ENCODE measurements around the gene COX5A. TPM values are rescaled to one million over a fixed set of nuclear protein-coding genes. Genes with fewer than 3 reads are reported as not detected.

COX5A gene
- total RNA-seq, 1 experiment from 2014 or later = 295 TPM

GRCh38 chr15:74885461-74885860 is 52.4 kb downstream of the COX5A start:
- POLR2A ChIA-PET = interaction anchor here (1.3 kb wide), 1 partner anchor 29 kb away, joined by 5 read pairs; no protein-coding TSS in a partner anchor
- H3K36me3 Mint-ChIP-seq (ENCODE audit: insufficient read depth, unreplicated experiment) = peaks cover 7% of the 10 kb centered on the region
- no peak for TF ChIP-seq CTCF (IDR thresholded peaks at IDR 0.05; ENCODE audit: unreplicated experiment)
- no peaks in the 10 kb centered on the region for H3K9me3 Mint-ChIP-seq (ENCODE audit: unreplicated experiment)
- H3K4me1 Mint-ChIP-seq (ENCODE audit: insufficient read depth, unreplicated experiment) = peaks cover 17% of the 10 kb centered on the region
- CTCF ChIA-PET = interaction anchor here (3.0 to 3.1 kb wide), 2 partner anchors 16 to 113 kb away, joined by 8 to 13 read pairs; no protein-coding TSS in a partner anchor
- H3K27ac Mint-ChIP-seq (ENCODE audit: low read depth, unreplicated experiment) = no peak overlapping the region
- no peak for DNase-seq (ENCODE audit: unreplicated experiment)
- no peak overlapping the region for H3K4me3 Mint-ChIP-seq (ENCODE audit: unreplicated experiment)
- no peaks in the 10 kb centered on the region for H3K27me3 Mint-ChIP-seq (ENCODE audit: insufficient read depth, unreplicated experiment)
- intact Hi-C loops (cut with micrococcal nuclease) = no loop called here
- no TSS peak for BruUV-seq (replicated peaks)

- Mint-ChIP-seq H3K4me3 (ENCODE audit: unreplicated experiment) (no peak overlapping the region), H3K27me3 (ENCODE audit: insufficient read depth, unreplicated experiment) (no peaks in the 10 kb centered on the region), H3K36me3 (ENCODE audit: insufficient read depth, unreplicated experiment) (no peaks in the 10 kb centered on the region), H3K4me1 (ENCODE audit: insufficient read depth, unreplicated experiment) (peaks cover 13% of the 10 kb centered on the region), H3K27ac (ENCODE audit: low read depth, unreplicated experiment) (no peak overlapping the region), H3K9me3 (ENCODE audit: unreplicated experiment) (no peaks in the 10 kb centered on the region)
- no peak for DNase-seq (ENCODE audit: unreplicated experiment)
- POLR2A ChIA-PET = interaction anchor here (0.7 to 1.9 kb wide), 5 partner anchors 9 to 28 kb away, joined by 3 to 6 read pairs (median 5); partner anchors contain the start of gene FAM219B
- no peak for TF ChIP-seq CTCF (IDR thresholded peaks at IDR 0.05; ENCODE audit: unreplicated experiment)
- no TSS peak for BruUV-seq (replicated peaks)
- intact Hi-C loops (cut with micrococcal nuclease) = no loop called here
- CTCF ChIA-PET = interaction anchor here (0.6 to 3.1 kb wide), 7 partner anchors 17 to 562 kb away, joined by 3 to 13 read pairs (median 4); no protein-coding TSS in a partner anchor
These were observed 53.2 kb downstream of the COX5A start for GRCh38 chr15:74884428-74885223.

GRCh38 chr15:74882528-74882927 is 55.3 kb downstream of the COX5A start:
- ChIA-PET POLR2A (no interaction called here), CTCF (interaction anchor here (0.7 to 3.1 kb wide), 4 partner anchors 9 to 111 kb away, joined by 3 to 13 read pairs (median 6); no protein-coding TSS in a partner anchor)
- no TSS peak for BruUV-seq (replicated peaks)
- H3K27ac Mint-ChIP-seq (ENCODE audit: low read depth, unreplicated experiment) = no peak overlapping the region
- no peak for TF ChIP-seq CTCF (IDR thresholded peaks at IDR 0.05; ENCODE audit: unreplicated experiment)
- DNase-seq (ENCODE audit: unreplicated experiment) = no peak
- no peaks in the 10 kb centered on the region for H3K9me3 Mint-ChIP-seq (ENCODE audit: unreplicated experiment)
- intact Hi-C loops (cut with micrococcal nuclease) = no loop called here
- H3K4me3 Mint-ChIP-seq (ENCODE audit: unreplicated experiment) = no peak overlapping the region
- no peaks in the 10 kb centered on the region for H3K27me3 Mint-ChIP-seq (ENCODE audit: insufficient read depth, unreplicated experiment)
- peaks cover 7% of the 10 kb centered on the region for H3K4me1 Mint-ChIP-seq (ENCODE audit: insufficient read depth, unreplicated experiment)
- no peaks in the 10 kb centered on the region for H3K36me3 Mint-ChIP-seq (ENCODE audit: insufficient read depth, unreplicated experiment)

GRCh38 chr15:74878273-74878672 is 59.6 kb downstream of the COX5A start:
- H3K36me3 Mint-ChIP-seq (ENCODE audit: insufficient read depth, unreplicated experiment) = no peaks in the 10 kb centered on the region
- POLR2A ChIA-PET = no interaction called here

More at GRCh38 chr15:74878273-74878672, 59.6 kb downstream of the COX5A start:
- DNase-seq (ENCODE audit: unreplicated experiment) = no peak
- Mint-ChIP-seq H3K27me3 (ENCODE audit: insufficient read depth, unreplicated experiment) (no peaks in the 10 kb centered on the region), H3K4me1 (ENCODE audit: insufficient read depth, unreplicated experiment) (no peaks in the 10 kb centered on the region), H3K4me3 (ENCODE audit: unreplicated experiment) (no peak overlapping the region), H3K9me3 (ENCODE audit: unreplicated experiment) (no peaks in the 10 kb centered on the region), H3K27ac (ENCODE audit: low read depth, unreplicated experiment) (no peak overlapping the region)
- no peak for TF ChIP-seq CTCF (IDR thresholded peaks at IDR 0.05; ENCODE audit: unreplicated experiment)
- BruUV-seq (replicated peaks) = no TSS peak
- CTCF ChIA-PET = interaction anchor here (2.7 kb wide), 1 partner anchor 23 kb away, joined by 13 read pairs; no protein-coding TSS in a partner anchor
- intact Hi-C loops (cut with micrococcal nuclease) = no loop called here

Data from MCF 10A (cell line).